HFF-Myc (cell line): ENCODE data around the gene FABP2.
"Not testable (repeated sequence)": the region's sequence is repeated elsewhere in the genome, so short reads cannot be mapped to it uniquely, and the experiment has no call there.

Experiments used
- DNase-seq: peaks from one replicate; pipeline ENCODE4 v3.0.0-alpha.2; 2011; ENCODE audit warnings: low read depth; ENCODE audit errors: extremely low read depth
- H3K4me3 ChIP-seq: replicated peaks from 2 replicates; pipeline ENCODE4 v1.5.1; 2011; ENCODE audit warnings: low read depth, mild to moderate bottlenecking, control low read depth, low read length
- CTCF ChIP-seq: IDR thresholded peaks from 2 replicates; pipeline ENCODE4 v1.5.1; 2012; ENCODE audit warnings: mild to moderate bottlenecking, low read depth, low read length, control low read depth; ENCODE audit errors: missing control alignments

The FABP2 gene

GRCh38 chr4:119321921-119322687, at the start of gene FABP2:
Gene FABP2, minus strand, starts transcription at chr4:119322138. Its CDS starts 36 bp downstream, at chr4:119322102.
- no peak for TF ChIP-seq CTCF

DNA sequence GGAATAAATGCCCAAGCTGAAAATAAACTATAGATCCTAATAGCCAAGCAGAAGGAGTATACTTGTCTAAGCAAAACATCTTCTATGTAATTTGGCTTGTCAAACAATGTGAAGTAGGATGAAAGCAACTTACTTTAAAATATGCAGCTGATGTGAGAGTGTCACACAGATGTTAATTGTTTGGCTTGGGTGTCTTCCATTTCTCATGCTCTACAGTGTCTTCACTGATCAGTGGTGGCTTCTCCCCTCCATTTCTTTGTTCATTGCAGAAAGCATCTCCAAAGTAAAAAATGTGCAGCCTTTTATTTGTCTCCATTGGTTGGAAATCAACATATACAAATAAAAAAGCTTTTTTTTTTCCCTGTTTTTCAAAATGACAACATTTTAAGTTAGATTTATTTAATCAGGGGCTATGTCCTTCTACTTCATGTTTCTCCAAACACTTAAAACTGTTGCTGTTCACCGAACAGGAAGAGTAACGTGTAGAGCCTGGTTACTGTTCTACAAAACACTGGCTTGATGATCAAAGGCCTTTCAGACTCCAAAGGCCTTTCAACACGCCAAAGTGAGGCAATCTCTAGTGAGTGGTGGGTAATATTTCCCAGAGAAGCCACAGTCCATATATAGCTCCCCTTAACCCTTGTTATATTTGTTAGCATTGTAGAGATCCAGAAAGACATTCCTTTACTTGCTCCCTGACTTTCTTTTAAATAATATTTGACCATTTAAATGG, 49.2 kb upstream of the FABP2 start:
- H3K4me3 ChIP-seq, DNase-seq: not testable (repeated sequence)

More at GRCh38 chr4:119321921-119322687, at the start of gene FABP2:
- no peak for DNase-seq
- H3K4me3 ChIP-seq, result no peak within 1 kb of the TSS

GRCh38 chr4:119370392-119370791, 48.5 kb upstream of the FABP2 start:
- DNase-seq, H3K4me3 ChIP-seq: not testable (repeated sequence)

DNA sequence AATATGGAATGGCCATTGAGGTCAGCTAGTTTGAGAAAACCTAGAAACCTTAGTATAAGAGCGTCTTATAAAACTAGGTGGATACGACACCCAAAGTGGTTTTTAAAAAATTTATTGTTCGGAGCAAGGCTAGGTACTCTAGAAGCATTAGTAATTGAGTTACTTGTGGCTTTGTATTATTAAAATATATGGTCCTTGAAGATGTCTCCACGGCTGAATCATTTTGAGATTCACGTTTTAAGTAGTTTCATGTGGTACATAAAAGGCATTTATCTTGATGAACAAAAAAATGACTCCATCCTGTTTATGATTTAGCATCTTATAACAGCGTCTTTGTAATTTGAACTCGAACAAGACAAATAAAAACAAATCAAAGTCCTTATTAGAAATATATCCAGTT, 44.9 kb upstream of the FABP2 start:
- not testable (repeated sequence) for H3K4me3 ChIP-seq, DNase-seq

- not testable (repeated sequence) for H3K4me3 ChIP-seq, DNase-seq
Measured at GRCh38 chr4:119364203-119364602, 42.3 kb upstream of the FABP2 start.

- H3K4me3 ChIP-seq, DNase-seq: not testable (repeated sequence)
Measured at GRCh38 chr4:119363372-119363771, 41.4 kb upstream of the FABP2 start.

DNA sequence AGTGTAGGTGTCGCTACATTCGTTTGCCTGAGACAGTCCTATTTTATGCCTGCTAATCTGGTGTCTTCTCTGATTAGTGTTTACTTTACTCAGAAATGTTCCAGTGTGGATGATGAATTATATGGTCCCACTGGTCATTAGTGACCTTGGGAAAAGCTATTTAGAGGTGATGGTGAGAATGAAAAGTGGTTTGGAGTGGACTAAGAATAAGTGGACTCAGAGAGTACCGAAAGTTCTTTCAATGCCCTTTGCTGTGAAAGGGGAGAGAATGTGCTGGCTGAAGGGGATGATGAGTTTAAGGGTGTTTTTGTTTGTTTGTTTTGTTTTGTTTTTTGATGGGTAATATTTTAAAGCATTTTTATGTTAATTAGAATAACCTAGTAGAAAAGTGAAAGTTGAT, 40.5 kb upstream of the FABP2 start:
- H3K4me3 ChIP-seq, DNase-seq: not testable (repeated sequence)

GRCh38 chr4:119359873-119360272, 37.9 kb upstream of the FABP2 start:
- not testable (repeated sequence) for DNase-seq, H3K4me3 ChIP-seq

DNA sequence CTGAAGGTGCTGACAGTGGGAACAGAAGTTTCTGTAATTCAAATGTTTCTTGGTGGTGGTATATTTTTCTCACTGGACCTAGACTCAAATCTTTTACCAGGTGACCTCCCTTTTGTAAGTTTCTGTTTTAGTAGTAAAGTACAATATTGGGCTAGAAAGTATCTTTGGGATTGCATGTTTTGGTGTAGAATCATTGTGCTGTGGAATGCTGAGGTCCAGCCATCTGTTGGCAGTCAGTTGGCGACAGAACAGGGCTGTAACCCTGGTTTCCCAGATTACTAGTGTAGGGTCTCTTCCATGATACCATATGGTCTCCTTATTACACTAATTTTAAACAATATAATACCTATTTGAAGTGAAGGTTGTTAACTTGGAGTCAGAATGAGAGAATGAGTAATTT, 34.9 kb upstream of the FABP2 start:
- not testable (repeated sequence) for H3K4me3 ChIP-seq, DNase-seq

GRCh38 chr4:119356041-119356440, 34.1 kb upstream of the FABP2 start:
- DNase-seq, result not testable (repeated sequence)

GRCh38 chr4:119353364-119353763, 31.4 kb upstream of the FABP2 start:
- H3K4me3 ChIP-seq, DNase-seq: not testable (repeated sequence)

More at GRCh38 chr4:119356041-119356440, 34.1 kb upstream of the FABP2 start:
- H3K4me3 ChIP-seq, result not testable (repeated sequence)

GRCh38 chr4:119348169-119348568, 26.2 kb upstream of the FABP2 start:
- not testable (repeated sequence) for H3K4me3 ChIP-seq, DNase-seq

GRCh38 chr4:119343293-119343692, 21.4 kb upstream of the FABP2 start:
- not testable (repeated sequence) for H3K4me3 ChIP-seq, DNase-seq

DNA sequence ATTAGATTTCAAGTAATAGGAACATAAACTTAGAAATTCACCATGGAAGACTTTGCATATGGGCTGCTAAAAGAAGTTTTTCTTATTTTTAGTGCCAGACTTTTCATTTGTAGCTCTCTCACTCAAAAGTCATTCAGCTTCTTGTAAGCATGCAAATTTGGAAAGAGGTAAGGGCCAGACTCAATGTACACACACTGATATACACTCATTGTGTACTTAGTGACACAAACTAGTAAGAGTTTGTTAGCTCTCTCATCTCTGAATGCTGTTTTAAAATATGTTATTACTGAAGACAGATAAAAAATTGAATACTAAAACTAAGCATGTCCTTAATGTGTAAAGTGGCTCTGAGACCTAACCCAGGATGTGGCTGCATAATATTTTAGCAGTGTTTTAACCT, 18.0 kb upstream of the FABP2 start:
- DNase-seq, H3K4me3 ChIP-seq: not testable (repeated sequence)
